NCI-H146 treated with DMSO at 0.1 percent for 48 hours (cell line): Measurements from ENCODE around the gene GLS2.
"Not testable (repeated sequence)": the region's sequence is repeated elsewhere in the genome, so short reads cannot be mapped to it uniquely, and the experiment has no call there.

Experiments
- DNase-seq: peaks from one replicate; lab custom pipeline; 2025; ENCODE audit not compliant: unreplicated experiment; lab: John Stamatoyannopoulos, UW

Gene GLS2

GRCh38 chr12:56448860-56449621, 38.9 kb downstream of the GLS2 start, which contains the start of gene TIMELESS:
Gene TIMELESS (minus strand): TSS chr12:56449426. CDS start chr12:56434170, 15,256 bp downstream.
- DNase-seq: peak; percentile 95

GRCh38 chr12:56443208-56443607, 44.8 kb downstream of the GLS2 start:
- not testable (repeated sequence) for DNase-seq

GRCh38 chr12:56437430-56438176, 50.4 kb downstream of the GLS2 start:
- DNase-seq: no peak

DNA sequence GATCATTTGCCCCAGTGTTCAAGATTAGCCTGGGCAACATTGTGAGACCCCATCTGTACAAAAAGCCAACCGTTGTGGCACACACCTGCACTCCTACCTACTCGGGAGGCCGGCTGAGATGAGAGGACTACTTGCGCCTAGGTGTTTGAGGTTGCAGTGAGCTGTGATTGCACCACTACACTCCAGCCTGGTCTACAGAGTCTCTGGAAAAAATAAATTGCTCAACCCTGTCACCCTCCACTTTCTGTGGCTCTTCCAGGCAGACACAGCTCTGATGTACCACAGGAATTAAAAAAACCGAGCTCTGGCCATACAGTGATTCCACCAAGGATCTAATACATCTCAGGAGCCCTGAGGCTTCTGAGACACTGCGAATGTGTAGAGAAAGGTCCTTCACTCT, 53.1 kb downstream of the GLS2 start:
- DNase-seq: no peak

DNA sequence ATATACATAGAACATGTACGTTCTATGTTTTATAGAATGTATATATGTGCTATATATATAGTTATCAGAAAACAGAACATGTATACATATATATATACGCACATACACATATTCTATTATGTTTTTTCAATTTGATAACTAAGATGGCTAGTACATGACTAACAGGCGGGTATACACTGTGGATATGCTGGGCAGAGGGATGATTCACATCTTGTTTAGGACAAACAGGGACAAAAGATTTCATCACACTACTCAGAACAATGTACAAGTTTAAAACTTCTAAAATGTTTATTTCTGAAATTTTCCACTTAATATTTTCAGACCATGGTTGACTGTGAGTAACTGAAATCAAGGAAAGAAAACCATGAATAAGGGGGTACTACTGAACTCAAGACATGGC, 56.1 kb downstream of the GLS2 start:
- no peak for DNase-seq

DNA sequence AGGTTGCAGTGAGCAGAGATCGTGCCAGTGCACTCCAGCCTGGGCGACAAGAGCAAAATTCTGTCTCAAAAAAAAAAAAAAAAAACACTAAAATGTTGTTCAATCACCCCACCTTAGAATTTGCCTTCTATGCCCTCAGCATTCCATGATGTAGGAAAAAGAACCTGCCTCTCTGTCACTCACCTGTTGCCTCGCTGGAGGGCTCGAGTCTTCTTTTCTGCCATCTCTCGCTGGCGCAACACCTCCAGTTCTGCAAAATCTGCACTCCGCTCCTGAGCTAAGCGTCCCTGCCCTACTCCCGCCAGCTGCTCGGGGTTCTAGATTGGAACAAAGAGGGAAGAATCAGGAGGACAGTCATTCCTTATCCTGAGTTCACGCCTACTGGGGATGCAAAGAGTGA, 56.7 kb downstream of the GLS2 start:
- DNase-seq: no peak

DNA sequence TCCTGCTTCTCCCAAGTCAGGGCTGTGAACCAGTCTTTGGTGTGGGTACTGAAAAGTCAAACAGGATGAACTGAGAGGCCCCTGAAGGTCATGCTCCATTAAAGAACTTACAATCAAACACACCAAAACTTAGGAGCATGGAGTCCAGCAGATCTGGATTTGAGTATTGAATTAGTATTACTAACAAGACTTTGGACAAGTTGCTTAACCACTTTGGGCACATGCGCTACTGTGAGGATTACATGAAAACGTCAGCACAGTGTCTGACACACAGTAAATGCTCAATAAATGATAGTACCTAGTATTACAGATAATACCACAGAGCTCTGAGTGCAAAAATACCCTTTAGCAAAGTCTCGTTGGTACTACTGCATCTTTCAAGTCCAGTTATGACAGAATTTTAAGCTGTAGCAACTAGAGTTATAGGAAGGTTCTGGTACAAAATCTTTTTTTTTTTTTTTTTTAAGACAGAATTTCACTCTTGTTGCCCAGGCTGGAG, 62.0 kb downstream of the GLS2 start:
- no peak for DNase-seq

- DNase-seq: no peak
These were observed 62.8 kb downstream of the GLS2 start for GRCh38 chr12:56425193-56425592.
